ENCODE data around the gene CADM2.

DNA sequence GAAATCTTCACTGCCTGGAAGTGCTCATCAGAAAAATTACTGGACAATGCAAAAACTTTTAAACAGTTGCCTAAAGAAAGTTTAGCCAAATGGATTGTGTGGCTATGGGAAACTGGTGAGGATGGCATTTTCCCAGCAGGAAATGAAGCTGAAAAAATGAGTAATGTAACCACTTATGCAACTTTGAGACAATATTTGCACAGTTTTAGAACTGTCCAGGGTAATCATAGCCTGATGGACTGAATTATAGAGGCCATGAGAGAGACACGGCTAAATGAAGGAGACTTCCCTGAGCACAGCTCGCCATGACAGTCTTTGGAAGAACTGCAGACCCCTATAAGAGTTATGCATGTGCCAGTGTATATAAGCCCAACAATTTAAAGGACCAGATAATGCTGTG is 1150.6 kb downstream of the CADM2 start:
- TF ChIP-seq, protein P1, sequence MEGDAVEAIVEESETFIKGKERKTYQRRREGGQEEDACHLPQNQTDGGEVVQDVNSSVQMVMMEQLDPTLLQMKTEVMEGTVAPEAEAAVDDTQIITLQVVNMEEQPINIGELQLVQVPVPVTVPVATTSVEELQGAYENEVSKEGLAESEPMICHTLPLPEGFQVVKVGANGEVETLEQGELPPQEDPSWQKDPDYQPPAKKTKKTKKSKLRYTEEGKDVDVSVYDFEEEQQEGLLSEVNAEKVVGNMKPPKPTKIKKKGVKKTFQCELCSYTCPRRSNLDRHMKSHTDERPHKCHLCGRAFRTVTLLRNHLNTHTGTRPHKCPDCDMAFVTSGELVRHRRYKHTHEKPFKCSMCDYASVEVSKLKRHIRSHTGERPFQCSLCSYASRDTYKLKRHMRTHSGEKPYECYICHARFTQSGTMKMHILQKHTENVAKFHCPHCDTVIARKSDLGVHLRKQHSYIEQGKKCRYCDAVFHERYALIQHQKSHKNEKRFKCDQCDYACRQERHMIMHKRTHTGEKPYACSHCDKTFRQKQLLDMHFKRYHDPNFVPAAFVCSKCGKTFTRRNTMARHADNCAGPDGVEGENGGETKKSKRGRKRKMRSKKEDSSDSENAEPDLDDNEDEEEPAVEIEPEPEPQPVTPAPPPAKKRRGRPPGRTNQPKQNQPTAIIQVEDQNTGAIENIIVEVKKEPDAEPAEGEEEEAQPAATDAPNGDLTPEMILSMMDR (IDR thresholded peaks at IDR 0.05): no peak
- no peak for TF ChIP-seq SIN3A (IDR thresholded peaks at IDR 0.05; ENCODE audit: borderline replicate concordance, insufficient read depth, low read depth, low read length)
- TF ChIP-seq, protein P2, sequence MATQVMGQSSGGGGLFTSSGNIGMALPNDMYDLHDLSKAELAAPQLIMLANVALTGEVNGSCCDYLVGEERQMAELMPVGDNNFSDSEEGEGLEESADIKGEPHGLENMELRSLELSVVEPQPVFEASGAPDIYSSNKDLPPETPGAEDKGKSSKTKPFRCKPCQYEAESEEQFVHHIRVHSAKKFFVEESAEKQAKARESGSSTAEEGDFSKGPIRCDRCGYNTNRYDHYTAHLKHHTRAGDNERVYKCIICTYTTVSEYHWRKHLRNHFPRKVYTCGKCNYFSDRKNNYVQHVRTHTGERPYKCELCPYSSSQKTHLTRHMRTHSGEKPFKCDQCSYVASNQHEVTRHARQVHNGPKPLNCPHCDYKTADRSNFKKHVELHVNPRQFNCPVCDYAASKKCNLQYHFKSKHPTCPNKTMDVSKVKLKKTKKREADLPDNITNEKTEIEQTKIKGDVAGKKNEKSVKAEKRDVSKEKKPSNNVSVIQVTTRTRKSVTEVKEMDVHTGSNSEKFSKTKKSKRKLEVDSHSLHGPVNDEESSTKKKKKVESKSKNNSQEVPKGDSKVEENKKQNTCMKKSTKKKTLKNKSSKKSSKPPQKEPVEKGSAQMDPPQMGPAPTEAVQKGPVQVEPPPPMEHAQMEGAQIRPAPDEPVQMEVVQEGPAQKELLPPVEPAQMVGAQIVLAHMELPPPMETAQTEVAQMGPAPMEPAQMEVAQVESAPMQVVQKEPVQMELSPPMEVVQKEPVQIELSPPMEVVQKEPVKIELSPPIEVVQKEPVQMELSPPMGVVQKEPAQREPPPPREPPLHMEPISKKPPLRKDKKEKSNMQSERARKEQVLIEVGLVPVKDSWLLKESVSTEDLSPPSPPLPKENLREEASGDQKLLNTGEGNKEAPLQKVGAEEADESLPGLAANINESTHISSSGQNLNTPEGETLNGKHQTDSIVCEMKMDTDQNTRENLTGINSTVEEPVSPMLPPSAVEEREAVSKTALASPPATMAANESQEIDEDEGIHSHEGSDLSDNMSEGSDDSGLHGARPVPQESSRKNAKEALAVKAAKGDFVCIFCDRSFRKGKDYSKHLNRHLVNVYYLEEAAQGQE (IDR thresholded peaks at IDR 0.05; ENCODE audit: insufficient read depth in 1 of 2, low read depth in 2 of 2, low read length in 1 of 2): no peak
